Measurements from ENCODE around the gene TFAP2C. TPM values are rescaled to one million over a fixed set of nuclear protein-coding genes. Genes with fewer than 3 reads are reported as not detected.
"Not testable (repeated sequence)": the region's sequence is repeated elsewhere in the genome, so short reads cannot be mapped to it uniquely, and the experiment has no call there.

Gene TFAP2C
- total RNA-seq, 2 donors from 2014 or later: 0.52 to 1.6 TPM

DNA sequence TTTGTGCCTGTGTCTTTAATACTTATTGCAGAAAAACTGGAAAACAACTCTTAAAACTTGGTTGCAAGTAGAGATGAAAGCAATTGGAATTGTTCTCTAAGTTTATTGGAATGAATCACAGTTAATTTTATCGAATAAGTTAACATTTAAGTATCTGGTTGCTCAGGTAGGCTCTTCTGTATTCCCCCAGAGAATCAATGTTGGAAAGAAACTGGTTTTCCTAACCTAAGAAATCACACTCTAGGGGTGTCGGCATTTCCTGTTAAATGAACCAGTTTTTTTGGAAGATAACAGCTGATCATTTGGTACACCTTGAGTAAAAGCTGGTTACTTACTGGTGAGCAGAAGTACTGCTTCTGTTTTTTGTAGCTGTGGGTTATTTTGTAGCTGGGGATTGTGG, 5.2 kb downstream of the TFAP2C start:
- ATAC-seq: no peak
- DNase-seq: no peak
- intact Hi-C loops (cut with DNase I, micrococcal nuclease): no loop called here

DNA sequence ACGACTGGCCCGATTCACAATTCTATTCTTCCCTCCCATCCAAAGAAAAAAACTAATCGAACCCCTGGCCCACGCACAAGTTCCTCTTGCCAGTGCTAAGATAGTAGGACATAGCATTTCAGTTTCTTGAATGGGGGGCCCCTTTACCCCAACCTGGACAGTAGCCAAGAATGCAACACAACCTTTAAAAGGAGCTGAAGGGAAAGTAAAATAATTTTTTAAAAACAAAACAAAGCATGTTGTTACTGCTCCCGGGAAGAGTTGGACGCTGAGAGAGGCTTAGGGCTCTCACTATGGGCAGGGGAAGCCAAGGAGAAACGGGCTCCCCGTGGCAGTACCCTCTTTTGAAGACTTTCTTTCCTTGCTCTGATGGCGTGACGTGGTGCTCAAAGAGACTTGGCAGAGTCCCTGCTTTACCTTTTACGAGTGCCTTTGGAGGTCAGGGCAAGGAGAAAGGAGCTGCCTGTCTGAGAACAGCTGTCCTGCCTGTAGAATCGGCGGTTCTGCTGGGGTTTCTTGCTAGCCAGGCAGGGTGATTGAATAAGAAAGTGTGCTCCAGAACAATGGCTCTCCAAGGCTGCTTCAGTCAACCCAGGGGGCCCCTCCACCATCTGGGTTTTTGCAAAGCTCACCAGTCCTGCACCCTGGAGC, 5.8 kb downstream of the TFAP2C start:
- intact Hi-C loops (cut with DNase I, micrococcal nuclease): no loop called here
- no peak for ATAC-seq
- no peak for DNase-seq

DNA sequence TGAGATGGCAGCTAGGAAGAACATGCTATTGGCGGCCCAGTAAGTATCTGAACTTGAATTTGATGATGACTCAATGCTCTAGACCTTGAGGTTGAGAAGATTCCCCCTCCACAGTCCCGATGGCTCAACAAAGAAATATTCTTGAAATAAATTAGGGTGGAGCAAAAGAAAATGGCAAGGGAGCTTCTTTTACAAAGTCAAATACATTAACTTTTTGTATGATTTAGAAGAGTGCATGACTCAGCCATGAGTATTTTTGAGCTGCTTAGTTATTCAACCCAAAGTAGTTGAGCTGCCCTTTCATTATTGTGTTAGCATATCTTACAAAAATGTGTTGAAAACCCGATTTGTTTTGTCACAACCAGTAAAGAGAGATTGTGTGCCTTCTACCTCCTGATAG, 7.6 kb downstream of the TFAP2C start:
- DNase-seq (no peak), ATAC-seq (no peak)
- intact Hi-C loops (cut with DNase I, micrococcal nuclease): no loop called here

DNA sequence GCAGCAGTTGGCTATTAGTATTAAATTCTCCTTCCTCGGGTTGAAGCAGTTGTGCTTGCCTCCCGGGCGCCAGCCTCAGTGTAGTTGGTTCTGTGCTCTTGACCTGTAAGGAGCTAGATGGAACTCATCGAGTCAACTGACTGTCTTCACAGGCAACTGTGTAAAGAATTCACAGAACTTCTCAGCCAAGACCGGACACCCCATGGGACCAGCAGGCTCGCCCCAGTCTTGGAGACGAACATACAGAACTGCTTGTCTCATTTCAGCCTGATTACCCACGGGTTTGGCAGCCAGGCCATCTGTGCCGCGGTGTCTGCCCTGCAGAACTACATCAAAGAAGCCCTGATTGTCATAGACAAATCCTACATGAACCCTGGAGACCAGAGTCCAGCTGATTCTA, 8.5 kb downstream of the TFAP2C start:
- intact Hi-C loops (cut with DNase I, micrococcal nuclease): no loop called here
- ATAC-seq: no peak

DNA sequence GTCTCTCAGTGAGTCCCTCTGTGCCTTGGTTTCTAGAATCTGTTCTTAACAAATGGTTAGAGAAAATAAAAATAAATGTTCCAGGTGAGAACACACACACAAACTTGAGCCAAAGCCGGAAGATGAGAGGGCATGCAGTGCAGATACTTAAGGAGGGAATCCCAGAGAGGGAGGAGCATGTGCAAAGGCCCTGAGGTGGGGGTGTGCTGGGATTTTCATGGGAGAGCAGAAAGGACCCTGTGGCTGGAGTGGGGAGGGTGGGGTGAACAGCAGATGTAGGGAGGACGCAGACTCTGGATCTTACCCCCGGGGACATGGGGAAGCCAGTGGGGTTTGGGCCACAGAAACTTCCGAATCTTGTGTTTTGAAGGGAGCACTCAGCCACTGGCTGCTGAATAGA, 17.5 kb downstream of the TFAP2C start:
- ATAC-seq: no peak
- no peak for DNase-seq
- intact Hi-C loops (cut with DNase I, micrococcal nuclease): no loop called here

More for the DNA sequence above, 8.5 kb downstream of the TFAP2C start:
- no peak for DNase-seq

DNA sequence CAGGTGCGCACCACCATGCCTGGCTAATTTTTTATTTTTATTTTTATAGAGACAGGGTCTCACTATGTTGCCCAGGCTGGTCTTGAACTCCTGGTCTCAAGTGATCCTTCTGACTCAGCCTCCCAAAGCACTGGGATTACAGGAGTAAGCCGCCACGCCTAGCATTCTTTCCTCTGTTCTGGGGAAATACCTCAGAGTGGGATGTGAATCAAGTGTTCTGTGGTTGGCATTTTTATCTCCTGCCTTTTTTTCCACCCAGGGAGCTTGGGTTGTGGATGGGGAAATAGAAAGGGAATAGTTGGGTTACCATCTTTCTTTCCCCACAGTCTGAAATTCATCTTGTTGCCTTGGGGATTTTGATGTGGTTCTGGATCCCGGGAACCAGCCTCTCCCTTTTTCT, 24.1 kb downstream of the TFAP2C start:
- ATAC-seq (no peak), DNase-seq (no peak)
- intact Hi-C loops (cut with DNase I, micrococcal nuclease): no loop called here

DNA sequence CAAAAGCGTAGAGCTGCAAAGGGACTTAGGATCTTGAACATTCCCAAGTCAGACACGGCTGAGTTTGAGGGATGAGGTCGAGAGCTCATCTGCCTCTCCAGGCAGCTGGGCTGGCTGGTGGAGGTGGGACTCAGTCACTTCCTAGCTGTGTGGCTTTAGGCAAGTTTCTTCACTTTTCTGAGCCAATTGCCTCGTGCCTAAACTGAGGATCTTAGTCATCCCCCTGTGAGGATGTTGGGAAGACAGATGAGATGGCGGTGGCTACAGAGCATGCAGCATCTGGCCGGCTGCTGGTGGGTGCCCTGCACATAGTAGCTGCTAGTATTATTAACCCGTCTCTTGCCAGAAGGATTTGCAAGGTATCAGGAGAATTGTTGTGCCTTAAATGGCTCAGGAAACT, 27.5 kb downstream of the TFAP2C start:
- intact Hi-C loops (cut with DNase I, micrococcal nuclease): no loop called here
- DNase-seq: no peak
- no peak for ATAC-seq

DNA sequence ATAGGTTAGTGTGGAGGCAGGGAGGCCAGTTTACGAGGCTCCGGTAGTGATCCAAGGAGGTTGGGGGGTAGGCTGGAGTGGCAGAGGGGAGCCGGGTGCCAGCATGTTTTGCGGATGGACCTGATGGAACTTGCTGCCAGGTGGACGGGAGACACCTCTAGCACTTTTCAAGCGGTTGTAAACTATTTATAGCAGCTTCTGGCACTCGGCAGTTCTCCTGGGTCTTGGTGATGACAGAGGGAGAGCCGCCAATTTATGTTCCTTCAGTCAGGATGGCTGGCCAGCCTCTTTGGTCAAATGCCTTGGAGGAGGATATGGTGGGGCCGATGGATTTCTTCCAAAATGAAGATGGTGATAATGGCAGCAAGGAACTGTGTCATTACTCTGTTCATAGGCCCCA, 28.8 kb downstream of the TFAP2C start:
- intact Hi-C loops (cut with DNase I, micrococcal nuclease): no loop called here
- ATAC-seq (no peak), DNase-seq (no peak)

DNA sequence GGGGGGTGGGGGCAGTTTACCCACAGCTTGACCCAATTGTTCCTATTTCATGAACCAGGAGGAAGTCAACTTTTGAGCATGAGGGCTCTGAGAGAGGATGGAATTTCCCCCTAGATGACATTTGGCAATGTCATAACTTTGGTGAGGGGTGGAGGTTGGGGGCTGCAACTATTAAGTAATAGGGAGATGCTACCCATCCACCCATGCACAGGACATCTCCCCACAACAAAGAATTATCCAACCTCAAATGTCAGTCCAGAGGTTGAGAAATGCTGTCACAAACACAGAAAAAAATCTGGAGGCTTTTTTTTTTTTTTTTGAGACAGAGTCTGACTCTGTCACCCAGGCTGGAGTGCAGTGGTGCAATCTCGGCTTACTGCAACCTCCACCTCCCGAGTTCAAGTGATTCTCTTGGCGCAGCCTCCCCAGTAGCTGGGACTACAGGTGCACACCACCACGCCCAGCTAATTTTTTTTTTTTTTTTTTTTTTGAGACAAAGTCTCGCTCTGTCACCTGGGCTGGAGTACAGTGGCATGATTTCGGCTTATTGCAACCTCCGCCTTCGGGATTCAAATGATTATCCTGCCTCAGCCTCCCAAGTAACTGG, 29.3 kb downstream of the TFAP2C start:
- intact Hi-C loops (cut with DNase I, micrococcal nuclease); DNase-seq; ATAC-seq: not testable (repeated sequence)

DNA sequence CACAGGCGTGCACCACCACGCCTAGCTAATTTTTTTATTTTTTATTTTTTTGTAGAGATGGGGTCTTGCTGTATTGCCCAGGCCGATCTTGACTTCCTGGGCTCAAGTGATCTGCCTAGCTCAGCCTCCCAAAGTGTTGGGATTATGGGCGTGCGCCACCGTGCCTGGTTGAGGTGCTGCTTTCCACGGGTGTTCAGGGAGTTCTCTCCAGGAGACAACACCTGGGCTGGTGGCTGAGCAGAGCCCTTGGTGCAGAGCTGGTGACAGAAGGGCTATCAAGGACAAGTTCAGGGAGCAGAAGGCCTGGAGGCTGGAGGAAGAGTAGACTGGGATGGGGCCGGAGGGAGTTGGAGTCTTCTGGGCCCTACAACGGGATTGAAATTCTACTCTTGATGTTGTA, 34.6 kb downstream of the TFAP2C start:
- intact Hi-C loops (cut with DNase I, micrococcal nuclease): no loop called here
- DNase-seq (no peak), ATAC-seq (no peak)

DNA sequence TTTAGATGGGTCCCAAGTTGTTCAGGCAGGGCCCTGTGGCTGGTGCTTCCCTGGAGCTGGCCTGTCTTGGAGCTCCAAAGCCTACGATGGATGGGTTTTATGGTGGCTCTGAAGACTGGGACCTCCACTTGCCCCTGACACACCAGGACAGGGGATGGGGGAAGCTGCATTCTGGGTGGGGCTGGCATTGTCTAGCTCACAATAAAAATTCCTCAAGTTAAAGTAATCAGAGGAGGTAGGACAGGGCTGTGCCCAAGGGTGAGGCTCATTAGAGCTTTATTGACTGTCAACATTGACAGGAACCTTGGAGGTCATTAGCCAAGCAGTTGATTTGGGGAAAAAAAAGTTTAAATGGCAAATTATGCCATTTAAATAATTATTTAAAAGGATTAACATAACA, 35.7 kb downstream of the TFAP2C start:
- ATAC-seq (peak; percentile 66), DNase-seq (no peak)
- intact Hi-C loops (cut with DNase I, micrococcal nuclease): no loop called here

DNA sequence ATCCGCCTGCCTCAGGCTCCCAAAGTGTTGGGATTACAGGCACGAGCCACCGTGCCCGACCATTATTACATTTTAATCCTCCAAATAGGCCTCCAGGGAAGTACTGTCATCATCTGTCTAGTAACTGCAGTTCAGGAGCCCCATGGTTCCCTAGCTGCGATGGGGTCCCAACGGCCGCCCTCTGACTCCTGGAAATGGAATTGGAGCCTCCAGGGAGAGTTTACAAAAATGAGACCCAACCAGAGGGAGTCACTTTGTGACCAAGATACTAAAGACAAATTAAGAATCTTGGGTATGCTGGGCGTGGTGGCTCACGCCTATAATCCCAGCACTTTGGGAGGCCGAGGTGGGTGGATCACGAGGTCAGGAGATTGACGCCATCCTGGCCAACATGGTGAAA, 36.7 kb downstream of the TFAP2C start:
- no peak for ATAC-seq
- intact Hi-C loops (cut with DNase I, micrococcal nuclease): no loop called here
- no peak for DNase-seq

DNA sequence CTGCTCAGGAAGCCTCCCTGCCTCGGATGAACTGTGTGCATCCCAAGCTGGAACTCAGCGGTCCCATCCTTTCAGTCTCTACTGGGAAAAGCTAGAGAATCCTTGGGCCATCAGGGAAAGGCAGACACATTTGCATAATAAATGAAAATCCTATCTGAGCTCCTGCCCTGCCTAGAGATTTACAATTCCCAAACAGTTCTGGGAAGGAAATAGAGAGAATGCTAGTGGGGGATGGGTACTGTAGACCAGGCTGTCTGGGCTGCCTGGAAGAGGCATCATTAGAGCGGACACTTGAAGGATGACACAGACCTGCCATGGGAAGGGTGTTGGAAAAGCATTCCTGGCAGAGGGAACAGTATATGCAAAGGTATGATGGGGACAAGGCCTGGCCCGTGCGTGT, 44.3 kb downstream of the TFAP2C start:
- intact Hi-C loops (cut with DNase I, micrococcal nuclease): no loop called here
- no peak for DNase-seq
- ATAC-seq: no peak

DNA sequence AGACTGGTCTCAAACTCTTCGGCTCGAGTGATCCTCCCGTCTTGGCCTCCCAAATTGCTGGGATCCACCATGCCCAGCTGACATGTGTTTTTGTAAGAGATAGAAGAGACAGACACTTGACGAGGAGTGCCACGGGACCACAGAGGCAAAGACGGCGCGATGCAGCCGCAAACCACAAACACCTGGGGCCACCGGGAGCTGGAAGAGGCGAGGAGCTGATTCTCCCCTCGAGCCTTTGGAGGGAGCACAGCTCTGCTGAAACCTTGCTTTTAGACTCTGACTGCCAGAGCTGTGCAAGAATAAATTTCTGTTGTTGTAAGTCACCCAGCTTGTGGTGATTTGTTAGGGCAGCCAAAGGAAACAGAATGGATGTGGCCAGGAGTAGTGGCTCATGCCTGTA, 46.9 kb downstream of the TFAP2C start:
- ATAC-seq (no peak), DNase-seq (no peak)
- intact Hi-C loops (cut with DNase I, micrococcal nuclease): no loop called here

DNA sequence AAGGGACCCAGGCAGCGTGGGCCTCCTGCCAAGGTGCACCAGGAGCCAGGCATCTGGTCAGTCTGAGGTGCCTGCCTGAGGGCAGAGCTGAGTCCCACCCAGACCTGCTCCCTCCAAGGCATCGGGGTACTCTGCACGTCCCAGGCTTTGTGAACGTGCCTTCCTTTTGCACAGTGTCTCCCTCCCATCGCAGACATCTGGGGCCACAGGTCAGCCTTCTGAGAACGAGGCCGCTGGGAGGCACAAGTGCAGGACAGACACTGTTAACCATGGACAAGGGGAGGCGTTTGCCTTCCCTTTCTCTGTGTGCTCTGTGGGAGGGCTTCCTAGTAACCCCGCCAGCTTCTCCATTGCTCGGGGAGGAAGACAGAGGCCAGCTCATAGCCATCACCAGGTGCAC, 47.6 kb downstream of the TFAP2C start:
- ATAC-seq (no peak), DNase-seq (no peak)
- intact Hi-C loops (cut with DNase I, micrococcal nuclease): no loop called here

DNA sequence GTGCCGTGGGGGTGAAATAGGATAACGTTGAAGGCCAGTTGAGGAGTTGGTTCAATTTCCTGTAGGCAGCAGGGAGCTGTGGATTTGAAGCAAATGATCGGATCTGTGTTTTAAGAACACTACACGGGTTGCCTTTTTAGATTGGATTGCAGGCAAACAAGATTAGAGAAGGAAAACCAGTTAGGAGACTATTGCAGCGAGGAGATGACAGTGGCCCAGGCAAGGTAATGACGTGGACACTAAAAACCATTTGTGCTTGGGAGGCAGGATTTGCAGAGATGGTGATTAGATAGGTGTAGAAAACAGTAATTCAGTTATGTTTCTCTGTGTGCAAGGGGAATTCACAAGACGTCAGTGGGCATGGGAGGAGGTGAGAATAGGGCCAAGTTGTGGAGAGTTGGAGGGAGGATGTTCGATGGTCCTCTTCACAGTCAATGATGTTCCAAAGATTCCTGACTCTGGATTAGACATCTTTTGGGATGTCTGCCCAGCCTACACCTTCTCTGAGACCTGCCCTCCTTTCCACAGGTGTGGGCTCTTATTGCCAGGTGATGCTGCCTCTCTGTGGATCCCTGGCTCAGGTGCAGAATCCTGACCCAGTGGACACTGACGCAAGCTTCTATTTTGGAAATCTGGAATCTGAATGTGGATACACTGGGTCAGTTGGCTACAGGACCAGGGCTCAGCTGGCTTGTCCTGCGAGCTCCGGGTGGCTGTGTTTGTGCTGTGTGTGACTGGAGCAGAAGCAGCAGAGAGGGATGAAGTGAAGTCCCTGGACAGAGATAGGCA, 54.2 kb downstream of the TFAP2C start:
- DNase-seq (no peak), ATAC-seq (no peak)
- intact Hi-C loops (cut with DNase I, micrococcal nuclease): no loop called here

DNA sequence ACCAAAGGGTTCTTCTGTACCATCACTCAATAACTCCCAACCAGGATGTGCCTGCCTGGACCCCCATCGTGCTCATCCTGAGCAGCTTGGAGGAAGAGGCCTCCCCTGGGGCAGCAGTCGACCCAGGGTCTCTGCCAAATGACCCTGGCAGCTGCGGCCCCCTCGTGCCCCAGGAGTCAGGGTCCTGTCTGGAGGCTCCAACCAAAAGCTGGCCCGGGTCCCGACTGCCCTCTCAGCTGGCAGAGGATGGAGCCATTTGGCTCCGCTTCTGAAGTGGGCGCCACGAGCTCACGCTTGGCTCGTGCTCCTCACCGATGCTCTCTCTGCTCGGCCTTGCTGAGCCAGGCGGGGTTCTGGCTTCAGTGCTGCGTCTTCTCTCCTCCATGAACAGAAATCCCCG, 56.8 kb downstream of the TFAP2C start:
- ATAC-seq (no peak), DNase-seq (no peak)
- intact Hi-C loops (cut with DNase I, micrococcal nuclease): no loop called here

DNA sequence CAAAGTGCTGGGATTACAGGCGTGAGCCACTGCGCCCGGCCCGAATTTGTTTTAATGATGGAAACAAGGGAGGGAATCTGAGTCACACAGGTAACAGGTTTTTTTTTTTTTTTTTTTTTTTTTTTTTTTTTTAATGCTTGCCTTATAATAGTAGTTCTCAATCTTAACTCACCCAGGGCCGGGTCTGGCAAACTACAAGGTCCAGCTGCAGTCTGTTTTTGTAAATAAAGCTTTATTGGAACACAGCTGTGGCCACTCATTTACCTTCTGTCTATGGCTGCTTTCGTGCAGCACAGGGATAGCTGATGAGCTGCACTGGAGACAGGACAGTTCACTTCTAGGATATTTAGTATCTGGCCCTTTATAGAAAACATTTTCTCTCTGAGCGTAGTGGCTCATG, 58.0 kb downstream of the TFAP2C start:
- intact Hi-C loops (cut with DNase I, micrococcal nuclease): no loop called here
- ATAC-seq: no peak
- DNase-seq: no peak

DNA sequence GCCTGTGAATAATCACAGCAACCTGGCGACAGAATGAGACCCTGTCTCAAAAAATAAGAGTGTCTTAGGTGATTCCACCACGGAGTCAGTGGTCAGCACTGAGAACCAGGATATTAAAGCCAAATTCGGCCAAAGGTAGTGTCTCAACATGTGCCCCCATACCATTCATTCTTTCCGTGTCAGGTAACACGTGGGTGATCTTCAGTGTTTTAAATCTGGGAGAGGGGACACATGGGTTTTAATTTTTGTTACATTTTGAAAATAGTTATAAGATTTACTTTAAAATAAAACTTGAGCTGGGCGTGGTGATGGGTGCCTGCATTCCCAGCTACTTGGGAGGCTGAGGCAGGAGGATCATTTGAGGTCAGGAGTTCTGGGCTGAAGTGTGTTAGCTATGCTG, 59.0 kb downstream of the TFAP2C start:
- no peak for ATAC-seq
- DNase-seq: no peak
- intact Hi-C loops (cut with DNase I, micrococcal nuclease): no loop called here
